ENCODE measurements around the gene PRKAB2.
"Not testable (repeated sequence)": the region's sequence is repeated elsewhere in the genome, so short reads cannot be mapped to it uniquely, and the experiment has no call there.

The PRKAB2 gene

GRCh38 chr1:147109041-147109440 lies 63.2 kb downstream of the PRKAB2 start:
- no peak for DNase-seq

DNA sequence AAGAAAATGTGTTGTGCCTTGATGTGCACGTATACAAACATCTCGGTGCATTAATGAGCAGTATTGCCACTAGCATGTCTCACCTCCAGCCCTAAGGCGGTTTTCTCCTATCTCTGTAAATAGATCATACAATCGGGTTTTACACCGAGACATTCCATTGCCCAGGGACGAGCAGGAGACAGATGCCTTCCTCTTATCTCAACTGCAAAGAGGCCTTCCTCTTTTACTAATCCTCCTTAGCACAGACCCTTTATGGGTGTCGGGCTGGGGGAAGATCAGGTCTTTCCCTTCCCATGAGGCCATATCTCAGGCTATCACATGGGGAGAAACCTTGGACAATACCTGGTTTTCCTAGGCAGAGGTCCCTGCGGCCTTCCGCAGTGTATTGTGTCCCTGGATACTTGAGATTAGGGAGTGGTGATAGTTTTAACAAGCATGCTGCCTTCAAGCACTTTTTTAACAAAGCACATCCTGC lies 65.8 kb downstream of the PRKAB2 start:
- DNase-seq, result not testable (repeated sequence)

GRCh38 chr1:147105909-147106308 lies 66.4 kb downstream of the PRKAB2 start:
- no peak for DNase-seq

Data from suppressor macrophage treated with lipopolysaccharide for 1 hour (primary cell).